GM23338 (cell line): ENCODE data around the gene OR52D1. TPM values are rescaled to one million over a fixed set of nuclear protein-coding genes. Genes with fewer than 3 reads are reported as not detected.

Experiments
- ATAC-seq: fragments of 200-7000 bp; cut with Tn5 transposase; 3 replicates; pipeline ENCODE4 v1.9.1; 2020
- DNase-seq: peaks from one replicate; pipeline ENCODE4 v3.0.0-alpha.2; 2015; ENCODE audit warnings: low spot score
- H2AFZ ChIP-seq: fragments of 200-600 bp; sonication (generic); 2 replicates; pipeline ENCODE4 v1.8.0; 2016; ENCODE audit warnings: antibody characterized with exemption, mild to moderate bottlenecking, moderate library complexity
- H3F3A ChIP-seq: fragments of 200-600 bp; sonication (generic); replicated peaks from 2 replicates; pipeline ENCODE4 v1.8.0; 2017; ENCODE audit warnings: antibody characterized with exemption, mixed run types, low read depth
- H3K27ac ChIP-seq: fragments of 200-600 bp; sonication (generic); 2 replicates; pipeline ENCODE4 v1.6.1; 2016; ENCODE audit warnings: low read depth
- H3K27me3 ChIP-seq: fragments of 200-600 bp; sonication (generic); 2 replicates; pipeline ENCODE4 v1.8.0; 2016; ENCODE audit warnings: mild to moderate bottlenecking, mixed run types, moderate library complexity; ENCODE audit not compliant: insufficient read depth
- H3K36me3 ChIP-seq: fragments of 200-600 bp; sonication (generic); 2 replicates; pipeline ENCODE4 v1.8.0; 2016; ENCODE audit warnings: mild to moderate bottlenecking; ENCODE audit not compliant: insufficient read depth
- H3K4me1 ChIP-seq: fragments of 200-600 bp; sonication (generic); 2 replicates; pipeline ENCODE4 v1.8.0; 2016; ENCODE audit warnings: mild to moderate bottlenecking, moderate library complexity; ENCODE audit not compliant: insufficient read depth
- H3K4me2 ChIP-seq: fragments of 200-600 bp; sonication (generic); 2 replicates; pipeline ENCODE4 v1.7.1; 2017; ENCODE audit warnings: mixed run types
- H3K4me3 ChIP-seq: fragments of 200-600 bp; sonication (generic); 2 replicates; pipeline ENCODE4 v1.6.1; 2016; ENCODE audit warnings: mixed run types
- H3K79me2 ChIP-seq: fragments of 200-600 bp; sonication (generic); replicated peaks from 2 replicates; pipeline ENCODE4 v1.8.0; 2017; ENCODE audit warnings: mild to moderate bottlenecking; ENCODE audit not compliant: insufficient read depth
- H3K9me2 ChIP-seq: fragments of 200-600 bp; sonication (generic); 2 replicates; pipeline ENCODE4 v1.8.0; 2017; ENCODE audit not compliant: insufficient read depth
- H4K20me1 ChIP-seq: fragments of 200-600 bp; sonication (generic); replicated peaks from 2 replicates; pipeline ENCODE4 v1.8.0; 2017; ENCODE audit warnings: mild to moderate bottlenecking; ENCODE audit not compliant: insufficient read depth
- H3K27ac Mint-ChIP-seq: 2 replicates; pipeline ENCODE4 v1.8.0; 2020; ENCODE audit warnings: inconsistent platforms, mild to moderate bottlenecking, moderate library complexity, mixed read lengths
- H3K27me3 Mint-ChIP-seq: 3 replicates; pipeline ENCODE4 v1.8.0; 2022; ENCODE audit warnings: low read depth, mild to moderate bottlenecking, moderate library complexity, mixed read lengths, inconsistent platforms; ENCODE audit not compliant: insufficient read depth, poor library complexity
- H3K36me3 Mint-ChIP-seq: 3 replicates; pipeline ENCODE4 v1.8.0; 2021; ENCODE audit warnings: low read depth, mild to moderate bottlenecking, inconsistent platforms, moderate library complexity, mixed read lengths
- H3K4me1 Mint-ChIP-seq: 3 replicates; pipeline ENCODE4 v1.8.0; 2020; ENCODE audit warnings: mild to moderate bottlenecking, inconsistent platforms, mixed read lengths
- H3K4me3 Mint-ChIP-seq: 3 replicates; pipeline ENCODE4 v1.8.0; 2021; ENCODE audit warnings: moderate library complexity, mild to moderate bottlenecking, inconsistent platforms, mixed read lengths
- H3K9me3 Mint-ChIP-seq: 3 replicates; pipeline ENCODE4 v1.8.0; 2020; ENCODE audit warnings: moderate library complexity, mild to moderate bottlenecking, inconsistent platforms, mixed read lengths
- CREB1 ChIP-seq: fragments of 250-450 bp; sonication (Bioruptor Pico); IDR thresholded peaks from 2 replicates; pipeline ENCODE4 v1.5.0; 2020; ENCODE audit warnings: low read depth, mild to moderate bottlenecking, moderate library complexity
- CTCF ChIP-seq, 2 experiments: fragments of 200-600 bp in 1 of 2; sonication (generic) in 1 of 2; conservative IDR thresholded peaks; 2 replicates each; pipeline versions ENCODE4 v1.5.1 to v1.6.1; 2016 to 2017; ENCODE audit warnings: antibody characterized with exemption in 2 of 2, low read depth in 2 of 2, mild to moderate bottlenecking in 2 of 2, moderate library complexity in 1 of 2
- EZH2 ChIP-seq: fragments of 200-600 bp; sonication (generic); IDR thresholded peaks from one replicate; pipeline ENCODE4 v1.8.0; 2017; ENCODE audit warnings: antibody characterized with exemption, mild to moderate bottlenecking, low read depth; ENCODE audit not compliant: unreplicated experiment
- JUNB ChIP-seq: IDR thresholded peaks from one replicate; pipeline ENCODE4 v1.6.1; 2016; ENCODE audit warnings: antibody characterized with exemption; ENCODE audit not compliant: unreplicated experiment
- NANOG ChIP-seq: IDR thresholded peaks from 2 replicates; pipeline ENCODE4 v1.6.1; 2016; ENCODE audit warnings: antibody characterized with exemption, borderline replicate concordance
- STAT1 ChIP-seq: IDR thresholded peaks from one replicate; pipeline ENCODE4 v1.6.1; 2016; ENCODE audit warnings: antibody characterized with exemption; ENCODE audit not compliant: unreplicated experiment
- ZNF331 ChIP-seq: fragments of 250-450 bp; sonication (Bioruptor Pico); IDR thresholded peaks from 2 replicates; pipeline ENCODE4 v1.5.0; 2020; ENCODE audit warnings: low read depth, mild to moderate bottlenecking, moderate library complexity
- polyA plus RNA-seq: library from polyadenylated mRNA; unstranded; fragments of >200 nt; fragmentation: Nextera tagmentation; extraction: Ambion mirVana; gene quantifications from 2 replicates; pipeline ENCODE4 v1.2.1, GENCODE V29; 2016
- total RNA-seq: library from RNA; depleted of rRNA; stranded (reverse); fragments of >200 nt; shearing (Covaris generic); gene quantifications from 2 replicates; pipeline ENCODE4 v1.2.3, GENCODE V29; 2014
- TF ChIP-seq, protein P1 (sequence below): fragments of 250-450 bp; sonication (Bioruptor Pico); IDR thresholded peaks from 2 replicates; pipeline ENCODE4 v1.5.0; 2020; ENCODE audit warnings: mild to moderate bottlenecking, moderate library complexity
- TF ChIP-seq, protein P2 (sequence below): IDR thresholded peaks from 2 replicates; pipeline ENCODE4 v1.6.1; 2016; ENCODE audit warnings: antibody characterized with exemption

OR52D1 gene
- total and polyA plus RNA-seq, 2 experiments from 2014 or later = not detected

DNA sequence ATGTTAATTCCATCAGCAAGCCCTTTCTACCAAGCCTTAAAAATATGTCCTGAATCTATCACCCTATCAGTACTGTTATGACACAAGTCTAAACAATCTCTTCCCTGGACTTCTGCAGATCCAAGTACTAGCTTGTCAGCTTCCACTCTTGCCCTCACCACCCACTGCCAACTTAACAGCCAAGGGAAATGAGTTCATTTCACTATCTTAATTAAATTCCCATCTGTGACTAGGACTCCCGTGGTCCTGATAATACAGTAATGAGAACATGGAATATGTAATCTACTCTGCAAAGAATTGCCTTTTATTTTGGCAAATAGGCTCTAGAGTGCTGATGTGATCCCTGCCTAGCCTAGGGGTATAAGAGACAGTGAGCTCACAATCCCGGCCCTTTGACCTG is 11.2 kb downstream of the OR52D1 start (continued):
- TF ChIP-seq, protein P1, sequence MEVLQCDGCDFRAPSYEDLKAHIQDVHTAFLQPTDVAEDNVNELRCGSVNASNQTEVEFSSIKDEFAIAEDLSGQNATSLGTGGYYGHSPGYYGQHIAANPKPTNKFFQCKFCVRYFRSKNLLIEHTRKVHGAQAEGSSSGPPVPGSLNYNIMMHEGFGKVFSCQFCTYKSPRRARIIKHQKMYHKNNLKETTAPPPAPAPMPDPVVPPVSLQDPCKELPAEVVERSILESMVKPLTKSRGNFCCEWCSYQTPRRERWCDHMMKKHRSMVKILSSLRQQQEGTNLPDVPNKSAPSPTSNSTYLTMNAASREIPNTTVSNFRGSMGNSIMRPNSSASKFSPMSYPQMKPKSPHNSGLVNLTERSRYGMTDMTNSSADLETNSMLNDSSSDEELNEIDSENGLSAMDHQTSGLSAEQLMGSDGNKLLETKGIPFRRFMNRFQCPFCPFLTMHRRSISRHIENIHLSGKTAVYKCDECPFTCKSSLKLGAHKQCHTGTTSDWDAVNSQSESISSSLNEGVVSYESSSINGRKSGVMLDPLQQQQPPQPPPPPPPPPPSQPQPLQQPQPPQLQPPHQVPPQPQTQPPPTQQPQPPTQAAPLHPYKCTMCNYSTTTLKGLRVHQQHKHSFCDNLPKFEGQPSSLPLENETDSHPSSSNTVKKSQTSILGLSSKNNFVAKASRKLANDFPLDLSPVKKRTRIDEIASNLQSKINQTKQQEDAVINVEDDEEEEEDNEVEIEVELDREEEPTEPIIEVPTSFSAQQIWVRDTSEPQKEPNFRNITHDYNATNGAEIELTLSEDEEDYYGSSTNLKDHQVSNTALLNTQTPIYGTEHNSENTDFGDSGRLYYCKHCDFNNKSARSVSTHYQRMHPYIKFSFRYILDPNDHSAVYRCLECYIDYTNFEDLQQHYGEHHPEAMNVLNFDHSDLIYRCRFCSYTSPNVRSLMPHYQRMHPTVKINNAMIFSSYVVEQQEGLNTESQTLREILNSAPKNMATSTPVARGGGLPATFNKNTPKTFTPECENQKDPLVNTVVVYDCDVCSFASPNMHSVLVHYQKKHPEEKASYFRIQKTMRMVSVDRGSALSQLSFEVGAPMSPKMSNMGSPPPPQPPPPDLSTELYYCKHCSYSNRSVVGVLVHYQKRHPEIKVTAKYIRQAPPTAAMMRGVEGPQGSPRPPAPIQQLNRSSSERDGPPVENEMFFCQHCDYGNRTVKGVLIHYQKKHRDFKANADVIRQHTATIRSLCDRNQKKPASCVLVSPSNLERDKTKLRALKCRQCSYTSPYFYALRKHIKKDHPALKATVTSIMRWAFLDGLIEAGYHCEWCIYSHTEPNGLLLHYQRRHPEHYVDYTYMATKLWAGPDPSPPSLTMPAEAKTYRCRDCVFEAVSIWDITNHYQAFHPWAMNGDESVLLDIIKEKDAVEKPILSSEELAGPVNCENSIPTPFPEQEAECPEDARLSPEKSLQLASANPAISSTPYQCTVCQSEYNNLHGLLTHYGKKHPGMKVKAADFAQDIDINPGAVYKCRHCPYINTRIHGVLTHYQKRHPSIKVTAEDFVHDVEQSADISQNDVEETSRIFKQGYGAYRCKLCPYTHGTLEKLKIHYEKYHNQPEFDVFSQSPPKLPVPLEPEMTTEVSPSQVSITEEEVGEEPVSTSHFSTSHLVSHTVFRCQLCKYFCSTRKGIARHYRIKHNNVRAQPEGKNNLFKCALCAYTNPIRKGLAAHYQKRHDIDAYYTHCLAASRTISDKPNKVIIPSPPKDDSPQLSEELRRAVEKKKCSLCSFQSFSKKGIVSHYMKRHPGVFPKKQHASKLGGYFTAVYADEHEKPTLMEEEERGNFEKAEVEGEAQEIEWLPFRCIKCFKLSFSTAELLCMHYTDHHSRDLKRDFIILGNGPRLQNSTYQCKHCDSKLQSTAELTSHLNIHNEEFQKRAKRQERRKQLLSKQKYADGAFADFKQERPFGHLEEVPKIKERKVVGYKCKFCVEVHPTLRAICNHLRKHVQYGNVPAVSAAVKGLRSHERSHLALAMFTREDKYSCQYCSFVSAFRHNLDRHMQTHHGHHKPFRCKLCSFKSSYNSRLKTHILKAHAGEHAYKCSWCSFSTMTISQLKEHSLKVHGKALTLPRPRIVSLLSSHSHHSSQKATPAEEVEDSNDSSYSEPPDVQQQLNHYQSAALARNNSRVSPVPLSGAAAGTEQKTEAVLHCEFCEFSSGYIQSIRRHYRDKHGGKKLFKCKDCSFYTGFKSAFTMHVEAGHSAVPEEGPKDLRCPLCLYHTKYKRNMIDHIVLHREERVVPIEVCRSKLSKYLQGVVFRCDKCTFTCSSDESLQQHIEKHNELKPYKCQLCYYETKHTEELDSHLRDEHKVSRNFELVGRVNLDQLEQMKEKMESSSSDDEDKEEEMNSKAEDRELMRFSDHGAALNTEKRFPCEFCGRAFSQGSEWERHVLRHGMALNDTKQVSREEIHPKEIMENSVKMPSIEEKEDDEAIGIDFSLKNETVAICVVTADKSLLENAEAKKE (CRISPR knock-in tag) = no peak
- no peak for TF ChIP-seq EZH2
- TF ChIP-seq, protein P2, sequence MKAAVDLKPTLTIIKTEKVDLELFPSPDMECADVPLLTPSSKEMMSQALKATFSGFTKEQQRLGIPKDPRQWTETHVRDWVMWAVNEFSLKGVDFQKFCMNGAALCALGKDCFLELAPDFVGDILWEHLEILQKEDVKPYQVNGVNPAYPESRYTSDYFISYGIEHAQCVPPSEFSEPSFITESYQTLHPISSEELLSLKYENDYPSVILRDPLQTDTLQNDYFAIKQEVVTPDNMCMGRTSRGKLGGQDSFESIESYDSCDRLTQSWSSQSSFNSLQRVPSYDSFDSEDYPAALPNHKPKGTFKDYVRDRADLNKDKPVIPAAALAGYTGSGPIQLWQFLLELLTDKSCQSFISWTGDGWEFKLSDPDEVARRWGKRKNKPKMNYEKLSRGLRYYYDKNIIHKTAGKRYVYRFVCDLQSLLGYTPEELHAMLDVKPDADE = no peak
- TF ChIP-seq NANOG = no peak
- TF ChIP-seq JUNB = no peak

DNA sequence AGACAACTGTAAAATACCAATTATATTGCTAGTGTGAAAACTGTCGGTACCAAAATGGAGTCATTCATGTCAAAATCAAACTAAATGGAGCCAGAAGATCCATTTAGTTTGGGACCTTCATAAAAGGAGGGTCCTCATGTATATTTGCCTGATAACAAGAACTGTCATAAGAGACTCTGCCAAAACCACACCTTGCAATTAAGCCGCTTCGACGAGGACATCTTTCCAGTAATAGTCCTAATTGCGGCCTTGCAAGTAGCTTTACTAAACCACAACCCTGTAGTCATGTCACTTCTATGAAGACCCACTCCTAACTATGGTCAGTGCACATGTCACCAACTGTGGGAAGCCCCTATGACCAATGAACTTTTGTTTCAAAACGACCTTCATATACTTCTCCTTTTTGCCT is 11.9 kb downstream of the OR52D1 start:
- no peaks in the 10 kb centered on the region for H3K79me2 ChIP-seq
- Mint-ChIP-seq H3K4me3 (no peak overlapping the region), H3K4me1 (peaks cover 5% of the 10 kb centered on the region; the same call in 2 of the 3 replicates), H3K9me3 (no peaks in the 10 kb centered on the region), H3K36me3 (no peaks in the 10 kb centered on the region), H3K27ac (no peak overlapping the region), H3K27me3 (peaks cover 5% of the 10 kb centered on the region)
- no peak overlapping the region for H3K4me2 ChIP-seq
- no peaks in the 10 kb centered on the region for H3K36me3 ChIP-seq
- H3K27ac ChIP-seq = no peak overlapping the region
- no peak overlapping the region for H2AFZ ChIP-seq
- DNase-seq (no peak), ATAC-seq (no peak)
- H3K4me3 ChIP-seq = no peak overlapping the region
- H3F3A ChIP-seq = no peaks in the 10 kb centered on the region
- 0 out of 2 replicates have a peak, but pooled peaks cover 4% of the 10 kb centered on the region for H3K9me2 ChIP-seq
- no peaks in the 10 kb centered on the region for H3K27me3 ChIP-seq
- TF ChIP-seq CTCF (conservative IDR thresholded peaks at IDR 0.05; ENCODE audit: low read depth in 2 of 2) = no peak
- TF ChIP-seq CREB1 (CRISPR knock-in tag) = no peak
- no peak for TF ChIP-seq JUNB
- TF ChIP-seq STAT1 = no peak
- TF ChIP-seq ZNF331 (CRISPR knock-in tag) = no peak
- no peaks in the 10 kb centered on the region for H4K20me1 ChIP-seq
- no peaks in the 10 kb centered on the region for H3K4me1 ChIP-seq
